Mesenchymal stem cell (in vitro differentiated cells and primary cell): ENCODE measurements around the gene CD209.

ENCODE experiments used
- DNase-seq: peaks from one replicate; pipeline ENCODE4 v3.0.0-alpha.2; 2013
- H2AFZ ChIP-seq: one replicate; pipeline ENCODE4 v1.6.1; 2013; ENCODE audit warnings: low read depth, mild to moderate bottlenecking, control low read depth, inconsistent platforms, low read length, moderate library complexity
- H2AK5ac ChIP-seq: 2 replicates; pipeline ENCODE4 v1.6.1; 2013; ENCODE audit warnings: low read length, moderate library complexity, mild to moderate bottlenecking, inconsistent platforms; ENCODE audit not compliant: severe bottlenecking
- H2BK120ac ChIP-seq: one replicate; pipeline ENCODE4 v1.6.1; 2013; ENCODE audit warnings: low read depth, mild to moderate bottlenecking, inconsistent platforms, low read length, moderate library complexity
- H2BK12ac ChIP-seq, 2 experiments: one replicate each; pipeline ENCODE4 v1.6.1; 2013; ENCODE audit warnings: inconsistent platforms in 2 of 2, low read length in 2 of 2, mild to moderate bottlenecking in 2 of 2, moderate library complexity in 2 of 2, control low read depth in 1 of 2
- H2BK15ac ChIP-seq: one replicate; pipeline ENCODE4 v1.6.1; 2013; ENCODE audit warnings: mild to moderate bottlenecking, low read depth, inconsistent platforms; ENCODE audit not compliant: poor library complexity, severe bottlenecking
- H2BK5ac ChIP-seq: 2 replicates; pipeline ENCODE4 v1.6.1; 2013; ENCODE audit warnings: low read depth, mild to moderate bottlenecking, low read length, control low read depth, inconsistent platforms; ENCODE audit not compliant: poor library complexity, severe bottlenecking
- H3K14ac ChIP-seq, 2 experiments: one replicate each; pipeline ENCODE4 v1.6.1; 2013; ENCODE audit warnings: inconsistent platforms in 2 of 2, low read length in 2 of 2, control low read depth in 1 of 2, mild to moderate bottlenecking in 1 of 2, moderate library complexity in 1 of 2
- H3K18ac ChIP-seq, 2 experiments: one replicate each; pipeline ENCODE4 v1.6.1; 2013; ENCODE audit warnings: inconsistent platforms in 2 of 2, low read length in 2 of 2, control low read depth in 1 of 2, low read depth in 1 of 2, mild to moderate bottlenecking in 1 of 2
- H3K23ac ChIP-seq, 2 experiments: one replicate each; pipeline ENCODE4 v1.6.1; 2013; ENCODE audit warnings: inconsistent platforms in 2 of 2, low read length in 2 of 2, mild to moderate bottlenecking in 2 of 2, moderate library complexity in 2 of 2, control low read depth in 1 of 2
- H3K27ac ChIP-seq: 2 replicates; pipeline ENCODE4 v1.5.1; 2013; ENCODE audit warnings: mild to moderate bottlenecking, moderate library complexity, low read length, control low read depth, inconsistent platforms; ENCODE audit not compliant: poor library complexity, severe bottlenecking
- H3K27me3 ChIP-seq, 2 experiments: 2 replicates each; pipeline versions ENCODE4 v1.6.1 to v1.7.0; 2013; ENCODE audit warnings: low read length in 2 of 2, mild to moderate bottlenecking in 2 of 2, moderate library complexity in 2 of 2, control low read depth in 1 of 2, inconsistent platforms in 1 of 2; ENCODE audit not compliant: control insufficient read depth in 1 of 2, insufficient read depth in 1 of 2
- H3K36me3 ChIP-seq, 2 experiments: 2 replicates each; pipeline versions ENCODE4 v1.6.1 to v1.7.0; 2013; ENCODE audit warnings: low read length in 2 of 2, control low read depth in 1 of 2, inconsistent platforms in 1 of 2, low read depth in 1 of 2, mild to moderate bottlenecking in 1 of 2; ENCODE audit not compliant: insufficient read depth in 2 of 2, control insufficient read depth in 1 of 2
- H3K4ac ChIP-seq, 2 experiments: one replicate each; pipeline ENCODE4 v1.6.1; 2013; ENCODE audit warnings: inconsistent platforms in 2 of 2, low read length in 2 of 2, mild to moderate bottlenecking in 2 of 2, moderate library complexity in 2 of 2, control low read depth in 1 of 2, low read depth in 1 of 2
- H3K4me1 ChIP-seq: 2 replicates; pipeline ENCODE4 v1.6.1; 2013; ENCODE audit warnings: low read depth, low read length, control low read depth; ENCODE audit not compliant: control insufficient read depth, insufficient read depth
- H3K4me2 ChIP-seq: 2 replicates; pipeline ENCODE4 v1.6.1; 2013; ENCODE audit warnings: low read length, mild to moderate bottlenecking, inconsistent platforms; ENCODE audit not compliant: poor library complexity, severe bottlenecking
- H3K4me3 ChIP-seq, 2 experiments: 2 replicates each; pipeline versions ENCODE4 v1.5.1 to v1.7.0; 2013; ENCODE audit warnings: low read length in 2 of 2, mild to moderate bottlenecking in 2 of 2, control low read depth in 1 of 2, low read depth in 1 of 2; ENCODE audit not compliant: insufficient read depth in 1 of 2
- H3K79me1 ChIP-seq: replicated peaks from 2 replicates; pipeline ENCODE4 v1.6.1; 2013; ENCODE audit warnings: mild to moderate bottlenecking, control low read depth, low read length, inconsistent platforms; ENCODE audit not compliant: poor library complexity, severe bottlenecking
- H3K9ac ChIP-seq: 2 replicates; pipeline ENCODE4 v1.7.0; 2013; ENCODE audit warnings: mild to moderate bottlenecking, low read length, moderate library complexity
- H3K9me3 ChIP-seq: 2 replicates; pipeline ENCODE4 v1.7.0; 2013; ENCODE audit warnings: mild to moderate bottlenecking, low read length; ENCODE audit not compliant: control insufficient read depth
- H4K8ac ChIP-seq: one replicate; pipeline ENCODE4 v1.6.1; 2013; ENCODE audit warnings: inconsistent platforms, mild to moderate bottlenecking, low read length, moderate library complexity
- H4K91ac ChIP-seq: one replicate; pipeline ENCODE4 v1.6.1; 2013; ENCODE audit warnings: mild to moderate bottlenecking, low read length, inconsistent platforms
- WGBS: methylation state at CpG from one replicate; pipeline ENCODE4 v1.1.7; 2013; ENCODE audit warnings: mixed read lengths; 5-methylcytosine and 5-hydroxymethylcytosine counted together

Gene CD209

DNA sequence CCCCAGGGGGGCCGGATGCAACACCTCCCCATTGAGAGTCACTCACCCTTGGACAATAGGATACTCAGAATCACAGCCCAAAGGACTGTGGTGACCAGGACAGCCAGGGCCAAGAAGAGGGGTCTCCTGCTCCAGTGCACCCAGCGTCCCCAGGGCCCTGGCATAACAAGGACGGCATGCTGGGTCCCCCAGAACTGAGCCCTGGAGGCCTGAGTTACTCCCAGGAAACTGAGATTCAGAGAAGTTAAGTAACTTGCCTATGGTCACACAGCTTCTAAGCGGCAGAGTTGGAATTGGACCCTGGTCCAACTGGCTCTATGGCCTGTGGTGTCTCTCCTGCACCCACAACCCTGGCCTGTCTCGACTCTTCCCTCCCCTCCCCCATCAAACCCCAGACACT lies 15.7 kb downstream of the CD209 start:
- H2AFZ ChIP-seq = no peak overlapping the region
- H3K9me3 ChIP-seq = no peaks in the 10 kb centered on the region
- H3K27me3 ChIP-seq = peaks cover 30 to 80% of the 10 kb centered on the region in 2 experiments
- peaks cover 2% of the 10 kb centered on the region for H3K4me1 ChIP-seq
- H3K4me2 ChIP-seq = no peak overlapping the region
- H3K79me1 ChIP-seq = no peaks in the 10 kb centered on the region
- no peak overlapping the region for H3K9ac ChIP-seq
- H3K18ac ChIP-seq = no peak overlapping the region
- no peak overlapping the region for H2BK15ac ChIP-seq
- no peak overlapping the region for H2BK5ac ChIP-seq
- H2BK12ac ChIP-seq = no peak overlapping the region
- no peak overlapping the region for H2AK5ac ChIP-seq
- no peak overlapping the region for H3K14ac ChIP-seq
- H3K4ac ChIP-seq = no peak overlapping the region
- no peak overlapping the region for H4K91ac ChIP-seq
- no peak overlapping the region for H3K23ac ChIP-seq
- no peaks in the 10 kb centered on the region for H3K36me3 ChIP-seq
- H3K27ac ChIP-seq = no peak overlapping the region
- DNase-seq = no peak
- no peak overlapping the region for H4K8ac ChIP-seq
- WGBS = 75% methylated on average over 5 of the region's 5 CpGs
- H3K4me3 ChIP-seq = no peak overlapping the region
- no peak overlapping the region for H2BK120ac ChIP-seq

DNA sequence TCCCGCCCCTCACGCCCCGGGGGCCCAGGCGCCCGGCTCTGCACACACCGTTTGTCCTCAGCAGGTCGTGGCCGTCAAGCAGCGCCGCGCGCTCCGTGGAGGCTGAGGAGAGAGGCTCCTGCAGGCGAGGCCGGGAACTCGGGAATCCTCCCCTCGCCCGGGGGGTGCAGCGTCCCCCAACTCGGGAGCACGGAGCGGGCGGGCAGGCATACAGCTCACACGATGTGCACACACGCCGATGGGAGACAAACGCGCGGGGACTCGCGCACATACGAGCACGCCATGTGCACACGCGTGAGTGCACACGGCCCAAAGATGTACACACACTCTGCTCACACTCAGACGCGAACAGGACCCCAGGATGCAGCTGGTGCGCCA lies 16.1 kb downstream of the CD209 start:
- Histone ChIP-seq H3K9ac (no peak overlapping the region), H3K79me1 (no peaks in the 10 kb centered on the region), H3K4me3 (no peak overlapping the region), H3K36me3 (no peaks in the 10 kb centered on the region), H4K8ac (no peak overlapping the region), H3K4me2 (no peak overlapping the region), H3K4ac (no peak overlapping the region), H3K23ac (no peak overlapping the region), H3K9me3 (no peaks in the 10 kb centered on the region), H2AFZ (no peak overlapping the region), H2BK15ac (no peak overlapping the region), H2BK5ac (no peak overlapping the region), H2AK5ac (no peak overlapping the region), H3K27me3 (peaks cover 30 to 81% of the 10 kb centered on the region in 2 experiments), H3K4me1 (peaks cover 2% of the 10 kb centered on the region), H3K18ac (no peak overlapping the region), H3K27ac (no peak overlapping the region), H4K91ac (no peak overlapping the region), H2BK12ac (no peak overlapping the region), H2BK120ac (no peak overlapping the region), H3K14ac (no peak overlapping the region)
- DNase-seq = no peak
- 82% methylated on average over 35 of the region's 39 CpGs for WGBS

DNA sequence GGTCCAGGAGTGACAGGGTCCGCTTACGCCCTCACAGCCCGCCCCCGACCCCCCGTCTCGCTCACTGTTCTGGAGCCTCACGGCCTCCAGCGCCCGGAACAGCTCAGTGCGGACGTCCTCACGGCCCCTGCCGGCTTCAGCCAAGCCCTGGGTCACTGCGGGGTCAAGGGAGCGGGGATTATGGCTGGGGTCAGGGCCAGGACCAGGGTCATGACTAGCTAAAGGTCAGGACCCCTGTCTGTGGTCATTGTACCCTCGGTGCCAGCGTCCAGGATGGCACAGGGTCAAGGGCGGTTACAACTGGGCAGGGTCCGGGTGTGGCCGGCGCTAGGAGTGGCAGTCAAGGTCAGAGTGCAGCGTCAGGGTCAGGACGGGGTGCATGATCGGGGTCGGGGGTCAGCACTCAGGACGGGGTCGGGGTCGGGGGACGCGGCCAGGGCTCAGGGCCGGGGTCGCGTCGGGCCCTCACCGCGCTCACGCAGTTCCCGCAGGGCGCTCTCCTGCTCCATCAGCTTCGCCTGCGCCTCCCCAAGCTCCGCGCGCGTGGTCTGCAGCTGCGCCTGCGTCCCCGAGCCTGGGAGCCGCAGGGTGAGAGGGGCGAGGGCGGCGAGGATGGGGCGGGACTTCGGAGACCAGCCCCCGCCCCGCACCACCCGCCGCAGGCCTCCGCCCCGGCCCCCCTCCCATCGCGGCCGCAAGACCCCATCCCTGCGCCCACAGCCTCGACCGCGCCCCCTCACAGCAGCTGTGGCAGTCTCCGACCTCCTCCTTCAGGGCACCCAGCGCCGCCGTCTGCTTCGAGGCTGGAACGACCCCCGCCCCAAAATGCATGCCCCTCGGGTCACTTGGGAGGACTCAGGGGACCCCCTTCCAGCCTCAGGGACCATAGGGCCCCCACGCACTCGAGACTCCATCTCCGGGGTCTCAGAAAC lies 16.8 kb downstream of the CD209 start:
- Histone ChIP-seq H3K9ac (no peak overlapping the region), H3K36me3 (no peaks in the 10 kb centered on the region), H3K27ac (no peak overlapping the region), H2BK5ac (no peak overlapping the region), H3K9me3 (no peaks in the 10 kb centered on the region), H2BK120ac (no peak overlapping the region), H3K18ac (no peak overlapping the region), H2BK12ac (no peak overlapping the region), H3K4me2 (no peak overlapping the region), H3K4me1 (peaks cover 2% of the 10 kb centered on the region), H2AFZ (no peak overlapping the region), H3K79me1 (no peaks in the 10 kb centered on the region), H2BK15ac (no peak overlapping the region), H3K23ac (no peak overlapping the region), H4K8ac (no peak overlapping the region), H3K4me3 (no peak overlapping the region), H3K27me3 (peaks cover 30 to 78% of the 10 kb centered on the region in 2 experiments), H3K14ac (no peak overlapping the region), H2AK5ac (no peak overlapping the region), H4K91ac (no peak overlapping the region), H3K4ac (no peak overlapping the region)
- 20% methylated on average over 50 of the region's 78 CpGs for WGBS
- no peak for DNase-seq

DNA sequence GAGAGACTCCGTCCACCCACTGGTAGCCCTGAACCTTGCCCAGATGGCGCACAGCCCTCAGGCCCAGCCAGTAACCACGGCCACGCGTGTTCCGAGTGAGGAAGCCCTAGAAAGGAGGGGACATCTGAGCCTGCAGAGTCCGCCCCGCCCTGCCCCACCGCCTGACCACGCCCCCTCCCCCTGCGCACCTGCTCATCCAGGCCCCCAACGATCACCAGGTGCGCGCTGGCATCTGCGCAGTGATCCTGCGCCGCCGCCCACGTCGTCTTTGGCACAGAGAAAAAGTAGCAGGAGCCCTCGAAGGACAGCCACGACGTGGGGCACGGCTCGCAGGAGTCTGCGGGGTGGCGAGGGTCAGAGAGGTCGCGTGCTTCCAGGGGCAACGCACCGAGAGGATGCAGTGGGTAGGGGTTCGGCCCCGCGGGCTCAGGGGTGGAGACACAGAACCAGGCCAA lies 17.5 kb downstream of the CD209 start:
- no peak overlapping the region for H2BK15ac ChIP-seq
- no peak overlapping the region for H3K14ac ChIP-seq
- H3K4ac ChIP-seq = no peak overlapping the region
- H2AFZ ChIP-seq = no peak overlapping the region
- H3K4me1 ChIP-seq = peaks cover 2% of the 10 kb centered on the region
- no peak overlapping the region for H2AK5ac ChIP-seq
- no peak overlapping the region for H2BK5ac ChIP-seq
- DNase-seq = no peak
- no peak overlapping the region for H2BK120ac ChIP-seq
- H3K4me3 ChIP-seq = no peak overlapping the region
- no peak overlapping the region for H3K27ac ChIP-seq
- H3K23ac ChIP-seq = no peak overlapping the region
- no peaks in the 10 kb centered on the region for H3K36me3 ChIP-seq
- H3K79me1 ChIP-seq = no peaks in the 10 kb centered on the region
- no peak overlapping the region for H4K8ac ChIP-seq
- H3K9me3 ChIP-seq = no peaks in the 10 kb centered on the region
- no peak overlapping the region for H2BK12ac ChIP-seq
- no peak overlapping the region for H3K4me2 ChIP-seq
- 15% methylated on average over 30 of the region's 34 CpGs for WGBS
- no peak overlapping the region for H3K18ac ChIP-seq
- no peak overlapping the region for H4K91ac ChIP-seq
- H3K9ac ChIP-seq = no peak overlapping the region
- H3K27me3 ChIP-seq = peaks cover 29 to 77% of the 10 kb centered on the region in 2 experiments
